Prostate gland (tissue), 2 donors: ENCODE results near the gene ASH1L.

ENCODE experiments used
- CTCF ChIP-seq, 4 experiments: fragments of 200-600 bp in 2 of 4; fragments of 450-650 bp in 2 of 4; sonication (generic) in 2 of 4; IDR thresholded peaks; 1 replicate in 3 of 4; 2 replicates in 1 of 4; pipeline ENCODE4 v1.5.1; 2016 to 2019; ENCODE audit warnings: antibody characterized with exemption in 4 of 4, mild to moderate bottlenecking in 2 of 4, moderate library complexity in 2 of 4
- POLR2A ChIP-seq: fragments of 450-650 bp; IDR thresholded peaks from one replicate; pipeline ENCODE4 v1.6.1; 2016; ENCODE audit warnings: antibody characterized with exemption, mild to moderate bottlenecking

DNA sequence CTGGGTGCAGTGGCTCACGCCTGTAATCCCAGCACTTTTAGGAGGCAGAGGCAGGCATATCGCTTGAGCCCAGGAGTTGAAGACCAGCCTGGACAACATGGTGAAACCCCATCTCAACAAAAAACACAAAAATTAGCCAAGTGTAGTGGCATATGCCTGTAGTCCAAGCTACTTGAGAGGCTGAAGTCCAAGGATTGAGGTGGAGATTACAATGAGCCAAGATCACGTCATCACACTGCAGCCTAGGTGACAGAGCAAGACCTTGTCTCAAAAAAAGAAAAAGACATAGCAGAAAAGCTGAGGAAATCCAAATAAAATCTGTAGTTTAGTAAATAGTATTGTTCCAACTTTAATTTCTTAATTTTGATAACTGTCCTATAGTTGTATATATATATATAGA lies 11.5 kb upstream of the ASH1L start:
- TF ChIP-seq CTCF (IDR thresholded peaks at IDR 0.05): no peak
- TF ChIP-seq POLR2A: no peak
